ENCODE results near the gene METTL8. TPM values are rescaled to one million over a fixed set of nuclear protein-coding genes. Genes with fewer than 3 reads are reported as not detected.

METTL8 gene
- total RNA-seq, 2 experiments from 2014 or later = 20.9 to 22.9 TPM

- ATAC-seq (ENCODE audit: low read depth) (no peak), DNase-seq (no peak)
- no peak overlapping the region for H3K27ac Mint-ChIP-seq
- POLR2A ChIA-PET = interaction anchor here (0.6 kb wide), 1 partner anchor 165 kb away, joined by 3 read pairs; no protein-coding TSS in a partner anchor
- no peaks in the 10 kb centered on the region for H3K9me3 Mint-ChIP-seq
- peaks cover 8% of the 10 kb centered on the region for H3K4me1 Mint-ChIP-seq
- H3K27me3 Mint-ChIP-seq = no peaks in the 10 kb centered on the region
- peaks cover 3% of the 10 kb centered on the region for H3K36me3 Mint-ChIP-seq
- H3K4me3 Mint-ChIP-seq = no peak overlapping the region
These were observed 92.3 kb downstream of the METTL8 start for GRCh38 chr2:171341394-171342066.

GRCh38 chr2:171334946-171335345, 98.8 kb downstream of the METTL8 start:
- Mint-ChIP-seq H3K27ac (no peak overlapping the region), H3K4me1 (no peaks in the 10 kb centered on the region), H3K4me3 (no peak overlapping the region), H3K9me3 (no peaks in the 10 kb centered on the region), H3K36me3 (peaks cover 12% of the 10 kb centered on the region), H3K27me3 (no peaks in the 10 kb centered on the region)
- POLR2A ChIA-PET = interaction anchor here (1.1 kb wide), 1 partner anchor 11 kb away, joined by 3 read pairs; no protein-coding TSS in a partner anchor
- ATAC-seq (ENCODE audit: low read depth) = no peak
- DNase-seq = no peak

GRCh38 chr2:171334171-171334570, 99.6 kb downstream of the METTL8 start:
- no peak for DNase-seq
- Mint-ChIP-seq H3K4me1 (peaks cover 1% of the 10 kb centered on the region), H3K27me3 (no peaks in the 10 kb centered on the region), H3K27ac (no peak overlapping the region), H3K9me3 (peaks cover 2% of the 10 kb centered on the region), H3K4me3 (no peak overlapping the region), H3K36me3 (peaks cover 14% of the 10 kb centered on the region)
- POLR2A ChIA-PET = interaction anchor here (1.1 kb wide), 1 partner anchor 12 kb away, joined by 3 read pairs; no protein-coding TSS in a partner anchor
- no peak for ATAC-seq (ENCODE audit: low read depth)

GRCh38 chr2:171330155-171330956, 103.4 kb downstream of the METTL8 start:
- no peak overlapping the region for H3K27ac Mint-ChIP-seq
- H3K4me1 Mint-ChIP-seq = peaks cover 18% of the 10 kb centered on the region
- H3K36me3 Mint-ChIP-seq = peaks cover 17% of the 10 kb centered on the region
- no peak for DNase-seq
- H3K27me3 Mint-ChIP-seq = no peaks in the 10 kb centered on the region
- peaks cover 2% of the 10 kb centered on the region for H3K9me3 Mint-ChIP-seq
- no peak overlapping the region for H3K4me3 Mint-ChIP-seq
- no peak for ATAC-seq (ENCODE audit: low read depth)
- POLR2A ChIA-PET = interaction anchor here (0.7 kb wide), 1 partner anchor 56 kb away, joined by 3 read pairs; no protein-coding TSS in a partner anchor

- peaks cover 20% of the 10 kb centered on the region for H3K4me1 Mint-ChIP-seq
These were observed 106.7 kb downstream of the METTL8 start for GRCh38 chr2:171327043-171327496.

GRCh38 chr2:171325886-171326585, 107.8 kb downstream of the METTL8 start:
- Mint-ChIP-seq H3K4me1 (peaks cover 20% of the 10 kb centered on the region), H3K27ac (peak overlapping the region; percentile 17), H3K36me3 (peaks cover 27% of the 10 kb centered on the region), H3K9me3 (peaks cover 2% of the 10 kb centered on the region), H3K27me3 (no peaks in the 10 kb centered on the region), H3K4me3 (peak overlapping the region; percentile 14)
- ATAC-seq (ENCODE audit: low read depth) (peak; percentile 92), DNase-seq (no peak)
- POLR2A ChIA-PET = interaction anchor here (0.9 to 1.1 kb wide), 2 partner anchors 8 to 166 kb away, joined by 3 to 4 read pairs; no protein-coding TSS in a partner anchor

More at GRCh38 chr2:171327043-171327496, 106.7 kb downstream of the METTL8 start:
- peak overlapping the region; percentile 21 for H3K27ac Mint-ChIP-seq
- no peaks in the 10 kb centered on the region for H3K27me3 Mint-ChIP-seq
- no peak for ATAC-seq (ENCODE audit: low read depth)
- no peak for DNase-seq
- POLR2A ChIA-PET = interaction anchor here (0.9 to 1.1 kb wide), 2 partner anchors 9 to 398 kb away, joined by 3 to 4 read pairs; partner anchors contain the start of gene GORASP2
- H3K36me3 Mint-ChIP-seq = peaks cover 25% of the 10 kb centered on the region
- H3K4me3 Mint-ChIP-seq = no peak overlapping the region
- H3K9me3 Mint-ChIP-seq = peaks cover 2% of the 10 kb centered on the region

GRCh38 chr2:171323971-171324528, 109.7 kb downstream of the METTL8 start:
- no peak for ATAC-seq (ENCODE audit: low read depth)
- Mint-ChIP-seq H3K27ac (no peak overlapping the region), H3K4me3 (no peak overlapping the region), H3K9me3 (no peaks in the 10 kb centered on the region), H3K4me1 (peaks cover 28% of the 10 kb centered on the region), H3K36me3 (peaks cover 32% of the 10 kb centered on the region), H3K27me3 (no peaks in the 10 kb centered on the region)
- DNase-seq = no peak
- POLR2A ChIA-PET = interaction anchor here (0.6 kb wide), 1 partner anchor 74 kb away, joined by 5 read pairs; no protein-coding TSS in a partner anchor

GRCh38 chr2:171322928-171323327, 110.9 kb downstream of the METTL8 start:
- Mint-ChIP-seq H3K4me3 (no peak overlapping the region), H3K36me3 (peaks cover 30% of the 10 kb centered on the region), H3K4me1 (peaks cover 33% of the 10 kb centered on the region), H3K27ac (no peak overlapping the region), H3K9me3 (no peaks in the 10 kb centered on the region), H3K27me3 (no peaks in the 10 kb centered on the region)
- POLR2A ChIA-PET = no interaction called here
- ATAC-seq (ENCODE audit: low read depth) (no peak), DNase-seq (no peak)

- no peak for DNase-seq
- Mint-ChIP-seq H3K27me3 (no peaks in the 10 kb centered on the region), H3K9me3 (no peaks in the 10 kb centered on the region), H3K4me3 (no peak overlapping the region), H3K27ac (no peak overlapping the region), H3K4me1 (peaks cover 17% of the 10 kb centered on the region), H3K36me3 (peaks cover 27% of the 10 kb centered on the region)
- POLR2A ChIA-PET = no interaction called here
- no peak for ATAC-seq (ENCODE audit: low read depth)
These were observed 113.1 kb downstream of the METTL8 start for GRCh38 chr2:171320731-171321130.

- no peak for ATAC-seq (ENCODE audit: low read depth)
- H3K4me1 Mint-ChIP-seq = peaks cover 16% of the 10 kb centered on the region
- no peak for DNase-seq
- H3K36me3 Mint-ChIP-seq = peaks cover 25% of the 10 kb centered on the region
- no peak overlapping the region for H3K4me3 Mint-ChIP-seq
- H3K27me3 Mint-ChIP-seq = no peaks in the 10 kb centered on the region
- no peaks in the 10 kb centered on the region for H3K9me3 Mint-ChIP-seq
- POLR2A ChIA-PET = no interaction called here
- no peak overlapping the region for H3K27ac Mint-ChIP-seq
These were observed 113.6 kb downstream of the METTL8 start for GRCh38 chr2:171320208-171320621.

GRCh38 chr2:171319164-171319810, 114.5 kb downstream of the METTL8 start:
- no peak for DNase-seq
- peak; percentile 74 for ATAC-seq (ENCODE audit: low read depth)
- Mint-ChIP-seq H3K9me3 (no peaks in the 10 kb centered on the region), H3K4me3 (peak overlapping the region; percentile 17), H3K27ac (peak overlapping the region; percentile 19), H3K36me3 (peaks cover 23% of the 10 kb centered on the region), H3K4me1 (peaks cover 16% of the 10 kb centered on the region), H3K27me3 (no peaks in the 10 kb centered on the region)
- POLR2A ChIA-PET = no interaction called here

- POLR2A ChIA-PET = interaction anchor here (1.4 kb wide), 1 partner anchor 8 kb away, joined by 4 read pairs; no protein-coding TSS in a partner anchor
- peaks cover 3% of the 10 kb centered on the region for H3K9me3 Mint-ChIP-seq
- no peak overlapping the region for H3K4me3 Mint-ChIP-seq
- no peak for ATAC-seq (ENCODE audit: low read depth)
- H3K27me3 Mint-ChIP-seq = no peaks in the 10 kb centered on the region
- H3K36me3 Mint-ChIP-seq = peaks cover 20% of the 10 kb centered on the region
- DNase-seq = no peak
- H3K4me1 Mint-ChIP-seq = peaks cover 19% of the 10 kb centered on the region
- peak overlapping the region; percentile 31 for H3K27ac Mint-ChIP-seq
These were observed 115.3 kb downstream of the METTL8 start for GRCh38 chr2:171318463-171318934.
